HCT116 (cell line): Measurements from ENCODE around the gene TCF12. TPM values are rescaled to one million over a fixed set of nuclear protein-coding genes. Genes with fewer than 3 reads are reported as not detected.

Experiments used
- ATAC-seq: fragments of 200-7000 bp; cut with Tn5 transposase; 2 replicates; pipeline ENCODE4 v1.9.1; 2020; ENCODE audit warnings: mild to moderate bottlenecking, moderate library complexity
- BruUV-seq: library from RNA; stranded (reverse); fragments of 400-500 nt; replicated peaks from 2 replicates; lab custom pipeline; 2021; lab: Mats Ljungman, UMichigan
- CTCF ChIA-PET: fragments of 300-600 bp; sonication (Branson Sonifier 250); formaldehyde crosslinking; loops from one replicate; lab custom pipeline; 2021; ENCODE audit warnings: antibody characterized with exemption; lab: Charles Lee
- POLR2A ChIA-PET: fragments of 300-600, 350-600 bp; sonication (Branson Sonifier 250); formaldehyde crosslinking; loops from one replicate; lab custom pipeline; 2021; ENCODE audit warnings: antibody characterized with exemption; lab: Charles Lee
- RAD21 ChIA-PET, 2 experiments: fragments of 300-600 bp; sonication (Branson Sonifier 250); formaldehyde crosslinking; loops; one replicate each; lab custom pipeline; 2023; ENCODE audit warnings: low total read pairs in 2 of 2; ENCODE audit not compliant: uncharacterized antibody in 2 of 2, unreplicated experiment in 2 of 2, low non-redundant PET in 1 of 2; lab: Charles Lee
- DNase-seq: peaks from one replicate; pipeline ENCODE4 v3.0.0-alpha.2; 2010; ENCODE audit warnings: low read depth, low spot score
- H2AFZ ChIP-seq: fragments of 200-600 bp; shearing (Covaris generic), sonication (generic); 2 replicates; pipeline ENCODE4 v1.6.1; 2017; ENCODE audit warnings: low read depth, mixed run types, mixed read lengths, antibody characterized with exemption, low read length; ENCODE audit not compliant: poor library complexity, severe bottlenecking
- H3K27ac ChIP-seq: 2 replicates; pipeline ENCODE4 v1.5.1; 2012; ENCODE audit warnings: low read depth, low read length
- H3K27me3 ChIP-seq: fragments of 200-600 bp; sonication (generic); 2 replicates; pipeline ENCODE4 v1.6.1; 2016; ENCODE audit warnings: mixed run types, low read length, mixed read lengths; ENCODE audit not compliant: insufficient read depth
- H3K36me3 ChIP-seq, 2 experiments: fragments of 200-500 bp in 1 of 2; fragments of 200-600 bp in 1 of 2; sonication (Bioruptor generic) in 1 of 2; sonication (generic) in 1 of 2; 2 replicates each; pipeline versions ENCODE4 v1.5.1 to v1.6.1; 2014 to 2016; ENCODE audit warnings: low read length in 2 of 2, inconsistent platforms in 1 of 2, mixed read lengths in 1 of 2, mixed run types in 1 of 2; ENCODE audit not compliant: insufficient read depth in 2 of 2, control insufficient read depth in 1 of 2
- H3K4me1 ChIP-seq, 2 experiments: fragments of 200-600 bp in 1 of 2; sonication (generic) in 1 of 2; 2 replicates each; pipeline versions ENCODE4 v1.5.1 to v1.6.1; 2012 to 2017; ENCODE audit warnings: low read length in 2 of 2, inconsistent platforms in 1 of 2, mild to moderate bottlenecking in 1 of 2, mixed read lengths in 1 of 2, mixed run types in 1 of 2, moderate library complexity in 1 of 2; ENCODE audit not compliant: insufficient read depth in 2 of 2, control insufficient read depth in 1 of 2
- H3K4me2 ChIP-seq: fragments of 200-600 bp; sonication (generic); 2 replicates; pipeline ENCODE4 v1.6.1; 2017; ENCODE audit warnings: mixed run types, low read length, mixed read lengths
- H3K4me3 ChIP-seq, 2 experiments: fragments of 200-600 bp in 1 of 2; sonication (generic) in 1 of 2; replicated peaks in 1 of 2; 2 replicates each; pipeline ENCODE4 v1.5.1; 2011 to 2016; ENCODE audit warnings: low read length in 2 of 2, control low read depth in 1 of 2, low read depth in 1 of 2, mild to moderate bottlenecking in 1 of 2, mixed read lengths in 1 of 2, mixed run types in 1 of 2
- H3K79me2 ChIP-seq: fragments of 200-600 bp; sonication (generic); 2 replicates; pipeline ENCODE4 v1.6.1; 2017; ENCODE audit warnings: mild to moderate bottlenecking, mixed run types, low read length, moderate library complexity, mixed read lengths; ENCODE audit not compliant: insufficient read depth
- H3K9ac ChIP-seq: fragments of 200-600 bp; sonication (generic); 2 replicates; pipeline ENCODE4 v1.6.1; 2016; ENCODE audit warnings: low read length, mixed read lengths
- H3K9me2 ChIP-seq: fragments of 200-600 bp; sonication (generic), shearing (Covaris generic); 2 replicates; pipeline ENCODE4 v1.6.1; 2017; ENCODE audit warnings: mixed run types, mild to moderate bottlenecking, moderate library complexity; ENCODE audit not compliant: insufficient read depth
- H3K9me3 ChIP-seq, 2 experiments: fragments of 200-500 bp in 1 of 2; fragments of 200-600 bp in 1 of 2; sonication (Bioruptor generic) in 1 of 2; sonication (generic) in 1 of 2; 2 replicates each; pipeline ENCODE4 v1.6.1; 2014 to 2017; ENCODE audit warnings: low read length in 2 of 2, mixed read lengths in 2 of 2, inconsistent platforms in 1 of 2, low read depth in 1 of 2, mild to moderate bottlenecking in 1 of 2, mixed run types in 1 of 2, moderate library complexity in 1 of 2; ENCODE audit not compliant: control insufficient read depth in 1 of 2, insufficient read depth in 1 of 2
- H4K20me1 ChIP-seq: fragments of 200-600 bp; sonication (generic), shearing (Covaris generic); 2 replicates; pipeline ENCODE4 v1.6.1; 2017; ENCODE audit warnings: mixed run types, mild to moderate bottlenecking, moderate library complexity; ENCODE audit not compliant: insufficient read depth
- ATF3 ChIP-seq: IDR thresholded peaks from 2 replicates; pipeline ENCODE4 v1.6.1; 2012
- CBX3 ChIP-seq: IDR thresholded peaks from 2 replicates; pipeline ENCODE4 v1.6.1; 2012; ENCODE audit warnings: low read depth
- CEBPB ChIP-seq: IDR thresholded peaks from 2 replicates; pipeline ENCODE4 v1.6.1; 2012; ENCODE audit warnings: low read depth
- CTCF ChIP-seq, 3 experiments: fragments of 200-600 bp in 1 of 3; sonication (generic) in 1 of 3; IDR thresholded peaks in 2 of 3; conservative IDR thresholded peaks in 1 of 3; 2 replicates each; pipeline ENCODE4 v1.5.1; 2012 to 2017; ENCODE audit warnings: low read depth in 2 of 3, low read length in 2 of 3, antibody characterized with exemption in 1 of 3, borderline replicate concordance in 1 of 3, control low read depth in 1 of 3, mild to moderate bottlenecking in 1 of 3, mixed read lengths in 1 of 3, mixed run types in 1 of 3, moderate library complexity in 1 of 3; ENCODE audit not compliant: insufficient read depth in 1 of 3
- EGR1 ChIP-seq: IDR thresholded peaks from 2 replicates; pipeline ENCODE4 v1.6.1; 2012; ENCODE audit warnings: low read depth
- ELF1 ChIP-seq: IDR thresholded peaks from 2 replicates; pipeline ENCODE4 v1.6.1; 2012; ENCODE audit warnings: low read depth, borderline replicate concordance
- EZH2phosphoT487 ChIP-seq: fragments of 200-600 bp; IDR thresholded peaks from 2 replicates; pipeline ENCODE4 v1.6.1; 2018; ENCODE audit warnings: antibody characterized with exemption, borderline replicate concordance
- FOSL1 ChIP-seq: IDR thresholded peaks from 2 replicates; pipeline ENCODE4 v1.6.1; 2012; ENCODE audit warnings: low read depth
- JUND ChIP-seq: IDR thresholded peaks from 2 replicates; pipeline ENCODE4 v1.6.1; 2012
- RAD21 ChIP-seq: IDR thresholded peaks from 2 replicates; pipeline ENCODE4 v1.6.1; 2012; ENCODE audit warnings: low read depth, mild to moderate bottlenecking
- REST ChIP-seq: IDR thresholded peaks from 2 replicates; pipeline ENCODE4 v1.6.1; 2012; ENCODE audit warnings: low read depth
- SIN3A ChIP-seq: IDR thresholded peaks from 2 replicates; pipeline ENCODE4 v1.6.1; 2012; ENCODE audit warnings: low read depth
- SP1 ChIP-seq: IDR thresholded peaks from 2 replicates; pipeline ENCODE4 v1.6.1; 2012; ENCODE audit warnings: low read depth
- SRF ChIP-seq: IDR thresholded peaks from 2 replicates; pipeline ENCODE4 v1.6.1; 2012; ENCODE audit warnings: low read depth
- TCF7L2 ChIP-seq: IDR thresholded peaks from 2 replicates; pipeline ENCODE4 v1.7.0; 2011; ENCODE audit warnings: borderline replicate concordance, inconsistent platforms; ENCODE audit not compliant: insufficient read depth, insufficient read length; ENCODE audit errors: extremely low read depth
- YY1 ChIP-seq: IDR thresholded peaks from 2 replicates; pipeline ENCODE4 v1.6.1; 2011; ENCODE audit warnings: low read length, low read depth, moderate library complexity, mild to moderate bottlenecking; ENCODE audit not compliant: insufficient replicate concordance; ENCODE audit errors: extremely low read depth
- ZBTB33 ChIP-seq: IDR thresholded peaks from 2 replicates; pipeline ENCODE4 v1.6.1; 2011; ENCODE audit warnings: mild to moderate bottlenecking, low read length, moderate library complexity; ENCODE audit not compliant: insufficient replicate concordance; ENCODE audit errors: extremely low read depth
- ZFX ChIP-seq: fragments of 450-650 bp; IDR thresholded peaks from 2 replicates; pipeline ENCODE4 v1.6.1; 2017
- ZNF274 ChIP-seq: fragments of 200-500 bp; sonication (Bioruptor generic); IDR thresholded peaks from 2 replicates; pipeline ENCODE4 v1.6.1; 2014; ENCODE audit warnings: mild to moderate bottlenecking, low read depth, low read length, inconsistent platforms
- intact Hi-C: fragments of 100-400 bp; cut with micrococcal nuclease; formaldehyde crosslinking; loops from 2 replicates; pipeline ENCODE4 v1.10.0; 2022
- total RNA-seq: library from RNA; stranded (reverse); gene quantifications from one replicate; pipeline ENCODE4 v1.2.1, GENCODE V29; 2021; ENCODE audit not compliant: unreplicated experiment

Gene TCF12
- total RNA-seq, 1 experiment from 2014 or later: 71.6 TPM

GRCh38 chr15:57319226-57319918 is 400.9 kb downstream of the TCF12 start:
- TF ChIP-seq SP1 (no peak), CTCF (IDR thresholded peaks at IDR 0.05 in 2 of 3, conservative IDR thresholded peaks at IDR 0.05 in 1 of 3; ENCODE audit: borderline replicate concordance in 1 of 3, insufficient read depth in 1 of 3, low read depth in 2 of 3, low read length in 2 of 3) (no peak), ATF3 (no peak), ELF1 (no peak), CBX3 (no peak), CEBPB (no peak), FOSL1 (no peak), EZH2phosphoT487 (no peak), ZFX (no peak), EGR1 (no peak), YY1 (no peak), ZBTB33 (no peak), RAD21 (no peak), SIN3A (no peak), TCF7L2 (no peak), ZNF274 (no peak), REST (no peak), JUND (no peak), SRF (no peak)
- TF ChIP-seq, all 23 proteins: peak for 0
- no peak overlapping the region for H3K27ac ChIP-seq
- no peak overlapping the region for H3K4me3 ChIP-seq
- no peaks in the 10 kb centered on the region for H4K20me1 ChIP-seq
- no peak overlapping the region for H2AFZ ChIP-seq
- BruUV-seq: no TSS peak
- ATAC-seq: no peak
- H3K9ac ChIP-seq: no peak overlapping the region
- no peaks in the 10 kb centered on the region for H3K9me2 ChIP-seq
- intact Hi-C loops: no loop called here
- DNase-seq: no peak
- CTCF ChIA-PET: no interaction called here
- H3K4me1 ChIP-seq: peaks cover 8 to 14% of the 10 kb centered on the region in 2 experiments
- H3K9me3 ChIP-seq: no peaks in the 10 kb centered on the region
- H3K27me3 ChIP-seq: no peaks in the 10 kb centered on the region
- no peaks in the 10 kb centered on the region for H3K79me2 ChIP-seq
- RAD21 ChIA-PET: no interaction called here
- H3K4me2 ChIP-seq: no peak overlapping the region
- no peaks in the 10 kb centered on the region for H3K36me3 ChIP-seq
- POLR2A ChIA-PET: no interaction called here
